SKM-1 (cell line): ENCODE measurements around the gene ARCN1.
"Not testable (repeated sequence)": the region's sequence is repeated elsewhere in the genome, so short reads cannot be mapped to it uniquely, and the experiment has no call there.

Source experiments
- DNase-seq: peaks from one replicate; lab custom pipeline; 2025; ENCODE audit not compliant: unreplicated experiment; lab: John Stamatoyannopoulos, UW

Gene ARCN1

GRCh38 chr11:118544010-118544646, 28.1 kb upstream of the ARCN1 start:
- DNase-seq = no peak

GRCh38 chr11:118544647-118545010, 27.6 kb upstream of the ARCN1 start:
- no peak for DNase-seq

- DNase-seq = no peak
Measured at GRCh38 chr11:118545533-118545932, 26.7 kb upstream of the ARCN1 start.

GRCh38 chr11:118547132-118547531, 25.1 kb upstream of the ARCN1 start:
- no peak for DNase-seq

GRCh38 chr11:118552341-118552740, 19.9 kb upstream of the ARCN1 start:
- no peak for DNase-seq

GRCh38 chr11:118560806-118561205, 11.4 kb upstream of the ARCN1 start:
- DNase-seq = no peak

- no peak for DNase-seq
Measured at GRCh38 chr11:118565051-118565450, 7.2 kb upstream of the ARCN1 start.

GRCh38 chr11:118569670-118570069, 2.5 kb upstream of the ARCN1 start:
- DNase-seq = no peak

GRCh38 chr11:118570787-118571186, 1.4 kb upstream of the ARCN1 start:
- no peak for DNase-seq

- not testable (repeated sequence) for DNase-seq
Measured at GRCh38 chr11:118571701-118572060, 528 bp upstream of the ARCN1 start.

- no peak for DNase-seq
Measured at GRCh38 chr11:118572981-118573550, 857 bp downstream of the ARCN1 start.

GRCh38 chr11:118574636-118575035, 2.4 kb downstream of the ARCN1 start:
- no peak for DNase-seq

GRCh38 chr11:118577995-118578394, 5.8 kb downstream of the ARCN1 start:
- not testable (repeated sequence) for DNase-seq

GRCh38 chr11:118581057-118581456, 8.8 kb downstream of the ARCN1 start:
- DNase-seq = no peak

GRCh38 chr11:118587952-118588351, 15.7 kb downstream of the ARCN1 start:
- no peak for DNase-seq

GRCh38 chr11:118592616-118593367, 20.6 kb downstream of the ARCN1 start:
- DNase-seq = no peak

GRCh38 chr11:118594984-118595383, 22.8 kb downstream of the ARCN1 start:
- DNase-seq = not testable (repeated sequence)

- no peak for DNase-seq
Measured at GRCh38 chr11:118596224-118597146, 24.3 kb downstream of the ARCN1 start.

- no peak for DNase-seq
Measured at GRCh38 chr11:118597556-118597955, 25.3 kb downstream of the ARCN1 start.

- no peak for DNase-seq
Measured at GRCh38 chr11:118602331-118602730, 30.1 kb downstream of the ARCN1 start.

GRCh38 chr11:118603709-118604108, 31.5 kb downstream of the ARCN1 start:
- not testable (repeated sequence) for DNase-seq
